HG03558 (cell line): Measurements from ENCODE around the gene CHAD.
A peak's percentile ranks its signal among the peaks of the same experiment; 100 is the strongest.

Experiments used
- ATAC-seq: cut with Tn5 transposase; IDR thresholded peaks from one replicate; pipeline ENCODE4 v1.9.1; 2021; ENCODE audit warnings: moderate number of reproducible peaks; ENCODE audit not compliant: unreplicated experiment; ENCODE audit errors: extremely low read depth

CHAD gene

GRCh38 chr17:50495217-50495823, 26.6 kb upstream of the CHAD start:
- ATAC-seq, result no peak

- no peak for ATAC-seq
Observed at GRCh38 chr17:50493744-50494143, 25.1 kb upstream of the CHAD start.

- ATAC-seq, result no peak
Observed at GRCh38 chr17:50492214-50492613, 23.5 kb upstream of the CHAD start.

GRCh38 chr17:50491505-50491904, 22.8 kb upstream of the CHAD start:
- ATAC-seq, result no peak

- no peak for ATAC-seq
Observed at GRCh38 chr17:50488880-50489279, 20.2 kb upstream of the CHAD start.

- ATAC-seq, result no peak
Observed at GRCh38 chr17:50487213-50488096, 18.8 kb upstream of the CHAD start.

- no peak for ATAC-seq
Observed at GRCh38 chr17:50484386-50485155, 15.9 kb upstream of the CHAD start.

GRCh38 chr17:50483266-50483665, 14.6 kb upstream of the CHAD start:
- no peak for ATAC-seq

GRCh38 chr17:50482516-50482915, 13.8 kb upstream of the CHAD start:
- no peak for ATAC-seq

- ATAC-seq, result no peak
Observed at GRCh38 chr17:50482110-50482509, 13.4 kb upstream of the CHAD start.

GRCh38 chr17:50481648-50482047, 13.0 kb upstream of the CHAD start:
- ATAC-seq, result no peak

- ATAC-seq, result no peak
Observed at GRCh38 chr17:50480854-50481490, 12.3 kb upstream of the CHAD start.

GRCh38 chr17:50480142-50480764, 11.6 kb upstream of the CHAD start:
- no peak for ATAC-seq

- no peak for ATAC-seq
Observed at GRCh38 chr17:50479522-50480141, 11.0 kb upstream of the CHAD start.

GRCh38 chr17:50478391-50479381, 10.0 kb upstream of the CHAD start, which contains the start of gene RSAD1:
RSAD1 (plus strand) TSS chr17:50478860; CDS start chr17:50478885, 25 bp downstream.
- peak; percentile 65 for ATAC-seq

- no peak for ATAC-seq
Observed at GRCh38 chr17:50477976-50478375, 9.3 kb upstream of the CHAD start.

GRCh38 chr17:50476545-50477315, 8.1 kb upstream of the CHAD start:
- ATAC-seq, result no peak
